OCI-LY3 (cell line): ENCODE data around the gene FIBCD1.

ENCODE experiments used
- CTCF ChIP-seq: fragments of 200-600, 300-600 bp; sonication (generic); IDR thresholded peaks from 2 replicates; pipeline ENCODE4 v1.5.1; 2014; ENCODE audit warnings: antibody characterized with exemption, low read length, low read depth
- EZH2phosphoT487 ChIP-seq: fragments of 200-600 bp; shearing (Covaris generic); IDR thresholded peaks from 2 replicates; pipeline ENCODE4 v1.6.1; 2018; ENCODE audit warnings: antibody characterized with exemption, mixed run types, low read depth

- TF ChIP-seq CTCF, result no peak
- TF ChIP-seq EZH2phosphoT487, result no peak
Measured at GRCh38 chr9:130977811-130978221, 38.8 kb upstream of the FIBCD1 start.
